NAMALWA (cell line): ENCODE measurements around the gene CDC14B.
"Not testable (repeated sequence)": the region's sequence is repeated elsewhere in the genome, so short reads cannot be mapped to it uniquely, and the experiment has no call there.

Experiments
- DNase-seq: peaks from one replicate; pipeline ENCODE4 v3.0.0-alpha.2; 2015; ENCODE audit warnings: low spot score

The CDC14B gene

DNA sequence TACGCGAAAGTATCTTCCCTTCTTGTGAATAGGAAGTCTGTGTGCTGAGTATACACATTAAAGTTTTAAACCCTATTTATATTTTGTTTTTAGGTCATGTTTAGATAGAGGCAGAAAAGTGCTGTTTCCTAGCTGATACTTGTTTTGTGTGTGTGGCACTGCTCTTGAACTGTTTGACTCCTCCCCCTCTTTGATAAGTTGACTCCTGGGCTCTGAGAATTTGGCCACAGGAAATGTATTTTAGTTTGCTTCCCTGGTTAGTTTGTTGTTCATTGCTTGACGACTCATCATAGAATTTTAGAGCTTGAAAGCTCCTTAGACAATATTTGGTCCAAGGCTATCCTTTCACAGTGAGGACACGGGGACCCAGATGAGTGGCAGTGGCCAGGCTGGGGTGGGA, 2.0 kb upstream of the CDC14B start:
- DNase-seq, result no peak

DNA sequence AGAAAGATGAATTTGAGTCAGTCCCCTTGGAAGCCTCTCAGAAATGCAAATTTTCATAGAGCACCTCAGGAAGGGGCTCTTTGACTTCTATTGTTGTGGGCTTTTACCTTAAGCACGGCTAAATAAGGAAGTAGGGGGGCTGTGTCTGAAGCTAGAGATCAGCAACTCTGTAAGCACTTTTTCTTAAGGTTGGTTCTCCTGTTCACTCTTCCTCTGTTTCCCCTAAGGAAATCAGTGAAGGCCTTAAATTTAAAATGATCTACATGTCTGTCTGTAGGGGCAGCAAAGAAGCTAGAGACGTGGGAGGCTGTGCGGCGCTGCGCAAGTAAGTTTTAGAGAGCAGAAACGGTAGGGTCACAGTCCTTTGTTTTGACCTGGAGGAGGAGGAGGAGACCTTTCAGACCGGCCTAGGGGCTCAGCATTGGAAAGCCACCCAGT, 1.2 kb upstream of the CDC14B start:
- DNase-seq, result no peak

DNA sequence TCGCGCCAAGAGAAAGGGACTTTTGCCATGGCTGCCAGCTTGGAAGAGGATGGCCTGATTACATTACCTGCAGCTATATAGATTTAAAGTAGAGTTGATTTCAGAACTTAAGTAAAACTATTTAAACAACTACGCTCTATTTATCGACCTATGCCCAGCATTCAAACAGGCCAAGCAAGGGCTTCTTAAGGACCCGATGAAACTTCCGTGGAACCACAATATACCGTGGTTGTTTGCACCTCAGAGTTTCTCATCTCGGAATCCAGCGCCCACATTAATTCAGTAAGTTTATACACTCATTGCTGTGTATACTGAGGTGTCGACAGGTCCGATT, 505 bp upstream of the CDC14B start:
- DNase-seq, result no peak

DNA sequence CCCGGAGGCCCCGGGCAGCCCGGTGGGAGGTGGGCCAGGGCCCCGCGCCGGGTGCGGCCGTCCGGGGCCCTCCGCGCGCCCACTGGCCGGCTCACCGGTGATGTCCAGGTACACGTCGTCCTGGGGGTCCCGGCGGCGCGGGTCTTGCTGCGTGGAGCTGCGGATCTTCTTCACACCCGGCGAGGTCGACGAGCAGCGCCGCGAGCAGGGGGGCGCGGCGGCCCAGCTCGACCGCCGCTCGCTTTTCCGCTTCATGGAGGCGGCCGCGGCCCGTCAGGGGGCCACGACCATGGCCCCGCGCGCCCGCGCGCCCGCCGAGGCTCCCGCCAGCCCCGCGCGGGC, 548 bp downstream of the CDC14B start:
- DNase-seq, result no peak

DNA sequence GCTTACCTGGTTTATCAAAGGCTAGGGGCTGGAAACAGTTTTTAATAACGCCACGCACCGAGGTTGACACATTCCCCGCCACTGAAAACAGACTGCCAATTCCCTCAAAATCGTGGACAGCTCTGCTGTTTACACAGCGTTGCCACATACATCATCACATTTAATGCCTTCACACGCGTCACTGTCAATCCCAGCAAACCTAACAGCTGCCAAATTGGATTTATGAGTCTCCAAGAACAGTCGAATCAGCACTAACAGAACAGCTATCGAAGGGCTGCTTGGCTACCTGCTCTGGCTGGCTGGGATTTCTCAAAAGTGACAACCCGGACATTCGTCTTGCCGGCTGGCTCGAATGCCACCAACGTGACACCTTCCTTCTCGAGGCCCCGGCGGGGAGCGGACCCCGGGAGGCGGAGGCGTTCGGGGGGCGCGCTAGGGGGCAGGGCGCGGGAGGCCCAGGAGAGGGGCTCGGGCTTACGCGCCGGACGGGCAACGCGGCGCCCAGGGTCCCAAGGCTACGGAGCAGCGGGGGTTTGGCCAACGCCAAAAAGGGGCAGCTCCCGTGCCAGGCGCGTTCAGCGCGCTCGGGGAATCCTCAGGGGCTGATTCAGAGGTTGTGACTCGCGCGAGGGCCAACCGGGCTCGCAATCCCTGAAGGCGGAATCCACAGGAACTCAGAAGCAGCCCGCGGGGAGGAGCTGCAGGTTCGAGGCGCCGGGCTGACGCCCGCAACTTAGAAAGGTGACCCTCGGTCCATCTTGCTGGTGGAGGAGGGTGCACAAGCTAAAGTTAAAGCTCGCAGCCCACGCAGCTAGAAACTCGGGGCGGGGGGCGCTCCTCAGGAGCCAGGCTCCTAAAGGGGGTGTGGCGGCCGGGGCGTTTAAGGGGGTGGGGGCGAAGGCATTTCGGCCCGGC, 1.2 kb downstream of the CDC14B start:
- no peak for DNase-seq

DNA sequence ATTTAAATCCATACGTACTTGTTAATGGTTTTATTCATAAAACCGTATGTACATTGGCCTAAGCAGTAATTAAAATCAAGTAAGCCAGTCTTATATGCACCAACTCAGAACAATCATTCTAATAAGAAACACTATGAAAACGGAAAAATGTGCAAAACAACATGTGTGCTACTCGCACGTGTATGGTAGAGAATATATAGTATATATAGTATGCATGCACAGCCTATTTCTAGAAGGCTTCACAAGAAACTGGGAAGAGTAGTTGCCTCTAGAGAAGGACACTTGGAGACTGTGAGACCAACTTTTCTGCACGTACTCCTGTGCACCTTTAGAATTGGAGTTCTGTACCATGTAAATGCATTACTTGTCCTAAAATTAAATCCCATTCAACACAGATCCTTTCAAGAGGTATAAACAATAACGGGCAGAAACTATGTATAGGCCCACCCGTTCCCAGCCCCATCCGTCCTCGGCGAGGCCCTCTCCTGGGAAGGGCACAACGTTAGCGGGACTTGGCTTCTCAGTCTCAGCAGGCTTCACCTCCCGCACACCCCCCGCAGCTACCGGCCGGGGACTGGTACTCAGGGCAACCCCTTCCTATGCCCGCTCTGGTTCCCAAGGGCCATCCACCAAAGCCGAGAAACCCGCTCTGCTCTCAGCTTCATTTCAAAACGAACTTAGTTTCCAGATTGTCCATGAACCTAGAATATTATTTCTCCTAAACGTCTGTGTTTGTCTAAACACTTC, 2.0 kb downstream of the CDC14B start:
- no peak for DNase-seq

DNA sequence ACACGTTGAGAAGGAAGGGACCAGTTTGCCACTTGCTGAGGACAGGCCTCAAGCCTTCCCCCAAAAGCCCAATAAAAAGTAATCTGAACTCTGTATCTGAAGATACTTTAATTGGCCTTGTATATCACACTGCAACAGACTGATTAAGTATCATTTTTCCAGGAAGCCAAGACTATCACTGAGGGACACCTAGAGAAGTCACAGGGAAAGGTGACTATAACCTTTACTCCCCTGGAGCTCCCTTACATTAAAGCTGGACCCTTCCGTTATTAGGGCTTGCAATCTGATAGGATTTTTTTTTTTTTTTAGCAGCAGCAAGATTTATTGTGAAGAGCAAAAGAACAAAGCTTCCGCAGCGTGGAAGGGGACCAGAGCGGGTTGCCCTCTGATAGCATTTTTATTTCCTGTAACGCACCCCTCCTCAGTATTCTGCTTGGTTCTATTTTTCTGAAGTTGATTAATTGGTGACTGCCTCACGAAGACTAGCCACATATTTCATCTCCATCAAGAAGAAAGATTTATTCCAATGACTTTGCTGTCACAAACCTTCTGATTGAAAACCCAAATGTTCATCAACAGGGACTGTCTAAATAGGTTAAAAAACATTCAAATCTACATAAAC, 2.7 kb downstream of the CDC14B start:
- DNase-seq, result no peak

DNA sequence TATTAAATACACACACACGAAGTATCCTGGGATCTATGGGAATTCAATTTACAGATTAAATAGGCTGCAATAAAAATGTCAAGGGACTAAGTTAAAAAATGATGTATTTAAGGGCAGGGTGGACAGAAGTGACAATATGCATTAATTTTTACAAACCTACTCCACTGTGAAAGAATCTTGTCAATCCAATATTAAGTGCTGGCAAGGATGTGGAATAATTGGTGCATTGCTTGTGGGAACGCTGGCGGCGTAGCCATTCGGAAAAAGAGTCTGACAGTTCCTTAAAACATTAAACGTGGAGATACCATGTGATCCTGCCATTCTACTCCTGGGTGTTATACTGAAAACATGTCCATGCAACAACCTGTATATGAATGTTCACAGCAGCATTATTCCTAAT, 4.2 kb downstream of the CDC14B start:
- no peak for DNase-seq

DNA sequence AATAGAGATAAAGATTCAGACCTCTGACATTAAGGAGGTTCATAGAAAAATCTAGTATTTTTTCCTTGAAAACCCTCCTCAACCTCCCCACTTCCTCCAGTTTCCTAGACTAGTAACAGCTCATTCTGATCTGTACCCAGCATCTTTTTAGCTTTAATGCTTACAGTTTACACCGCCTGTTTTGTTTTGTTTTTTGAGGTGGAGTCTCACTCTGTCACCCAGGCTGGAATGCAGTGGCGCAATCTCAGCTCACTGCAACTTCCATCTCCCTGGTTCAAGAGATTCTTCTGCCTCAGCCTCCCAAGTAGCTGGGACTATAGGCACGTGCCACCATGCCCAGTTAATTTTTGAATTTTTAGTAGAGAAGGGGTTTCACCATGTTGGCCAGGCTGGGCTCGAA, 5.0 kb downstream of the CDC14B start:
- DNase-seq, result not testable (repeated sequence)

DNA sequence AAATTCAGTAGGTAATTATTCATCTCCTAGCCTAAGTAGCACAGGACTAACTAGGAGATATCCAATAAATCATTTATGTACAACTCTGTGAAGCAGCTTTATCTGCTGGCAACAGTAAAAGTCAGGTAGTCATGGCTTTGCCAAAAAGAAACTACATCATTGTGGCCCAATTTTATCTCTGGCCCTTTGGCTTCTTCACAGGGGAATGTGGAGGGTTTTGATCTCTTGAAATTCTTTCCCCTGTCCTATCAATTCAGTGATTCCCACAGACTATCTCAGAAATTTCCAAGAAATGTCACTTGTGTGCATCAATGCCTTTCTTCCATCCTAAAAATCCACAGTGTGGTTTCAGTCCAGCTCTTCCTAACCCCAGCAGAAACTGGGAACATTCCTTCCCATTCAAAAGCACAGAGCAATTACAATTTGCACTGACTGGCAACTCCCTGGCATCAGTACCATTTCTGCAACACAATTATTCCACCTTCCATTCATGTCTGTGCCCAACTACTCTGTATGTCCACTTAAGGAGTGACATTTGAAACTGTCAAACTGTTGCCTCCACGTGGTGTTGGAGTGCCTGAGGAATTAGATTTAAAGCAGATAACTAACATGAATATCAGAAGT, 6.6 kb downstream of the CDC14B start:
- no peak for DNase-seq

DNA sequence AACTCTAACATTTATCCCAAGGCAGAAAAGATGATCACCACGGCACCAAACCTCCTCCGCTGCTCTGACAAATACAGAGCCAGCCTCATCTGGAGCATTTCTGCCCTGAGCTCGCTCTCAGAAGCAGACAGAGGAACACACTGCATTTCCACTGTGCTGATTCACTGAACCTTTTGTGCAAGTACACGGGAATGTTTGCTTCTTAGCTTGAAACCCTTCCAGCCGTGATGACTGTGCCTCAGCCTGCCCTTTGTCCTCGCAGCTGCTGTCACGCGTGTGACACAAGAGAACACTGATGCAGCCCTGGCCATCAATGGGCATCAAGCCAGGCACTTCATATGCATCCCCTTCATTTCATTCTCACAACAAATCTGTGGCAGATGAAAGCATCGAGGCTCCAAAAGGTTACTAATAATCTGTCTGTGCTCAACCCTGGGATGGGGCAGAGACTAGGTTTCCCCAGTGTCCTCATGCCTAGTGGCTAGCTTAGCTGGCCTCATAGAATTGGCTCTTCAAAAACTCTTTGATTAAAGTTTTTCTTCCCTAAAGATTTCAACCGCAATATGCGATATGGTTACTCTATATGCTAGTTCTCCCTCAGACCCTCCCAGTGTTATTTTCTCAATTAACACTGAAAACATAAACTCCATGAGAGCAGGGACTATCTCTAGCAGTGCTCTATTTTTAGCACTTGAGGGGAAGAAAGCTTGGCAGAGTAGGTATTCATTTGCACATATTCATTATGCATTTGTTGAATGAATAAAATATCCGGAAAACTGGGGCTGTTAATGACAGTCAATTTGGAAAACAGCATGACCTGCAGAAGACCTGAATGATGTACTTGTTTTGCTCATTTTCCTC, 7.3 kb downstream of the CDC14B start:
- DNase-seq, result no peak

DNA sequence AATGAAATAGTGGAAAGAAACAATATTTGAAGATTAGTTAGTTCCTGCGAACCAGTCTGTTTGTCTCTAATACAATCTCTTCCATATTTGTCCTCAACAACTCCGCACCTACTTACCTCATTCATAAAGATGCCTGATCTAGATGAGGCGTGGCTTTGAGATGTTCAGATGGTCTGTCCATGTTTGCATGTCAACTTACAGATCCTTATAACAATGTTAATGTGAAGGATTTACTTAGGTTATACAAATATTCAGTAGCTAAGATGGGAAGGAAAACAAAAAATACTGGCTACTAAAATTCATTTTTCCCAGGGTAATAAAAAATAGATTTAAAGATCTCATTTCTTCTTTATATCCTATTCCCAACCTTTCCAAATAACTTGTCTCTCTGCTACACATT, 8.3 kb downstream of the CDC14B start:
- no peak for DNase-seq

DNA sequence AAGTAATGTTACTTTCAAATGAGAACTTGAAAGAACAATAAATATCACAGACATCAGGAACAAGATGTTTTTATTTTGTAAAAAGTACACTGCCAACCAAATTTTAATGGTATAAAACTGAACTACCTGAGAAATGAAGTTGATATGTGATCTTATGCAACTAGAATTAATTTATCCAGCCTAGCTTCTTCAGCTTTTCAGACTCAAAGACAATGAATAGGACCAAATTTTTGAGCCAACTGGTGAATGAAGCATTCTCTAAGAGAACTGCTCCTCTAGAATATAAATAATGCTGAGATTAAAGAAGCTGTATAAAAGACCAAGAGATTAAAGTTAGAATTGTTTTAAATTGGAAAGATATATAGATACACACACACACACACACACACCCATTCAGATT, 9.9 kb downstream of the CDC14B start:
- no peak for DNase-seq

DNA sequence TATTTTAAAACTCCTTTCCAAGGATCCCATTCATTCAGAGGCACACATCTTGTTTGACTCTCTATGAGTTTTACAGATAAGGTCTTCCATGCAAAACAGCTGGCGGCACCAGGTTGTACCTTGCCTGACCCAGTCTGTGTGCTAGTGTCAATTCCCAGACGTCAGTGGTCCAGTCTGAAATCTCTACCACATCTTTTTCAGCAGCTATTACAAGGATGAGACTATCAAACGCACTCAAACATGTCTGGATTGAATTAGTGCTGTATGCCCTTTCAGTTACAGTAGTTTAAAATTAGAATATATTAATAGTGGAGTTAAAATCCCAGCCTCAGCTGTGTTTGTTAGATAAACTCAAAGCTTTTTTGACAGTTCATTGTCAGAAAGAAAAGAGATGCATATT, 11.7 kb downstream of the CDC14B start:
- no peak for DNase-seq

DNA sequence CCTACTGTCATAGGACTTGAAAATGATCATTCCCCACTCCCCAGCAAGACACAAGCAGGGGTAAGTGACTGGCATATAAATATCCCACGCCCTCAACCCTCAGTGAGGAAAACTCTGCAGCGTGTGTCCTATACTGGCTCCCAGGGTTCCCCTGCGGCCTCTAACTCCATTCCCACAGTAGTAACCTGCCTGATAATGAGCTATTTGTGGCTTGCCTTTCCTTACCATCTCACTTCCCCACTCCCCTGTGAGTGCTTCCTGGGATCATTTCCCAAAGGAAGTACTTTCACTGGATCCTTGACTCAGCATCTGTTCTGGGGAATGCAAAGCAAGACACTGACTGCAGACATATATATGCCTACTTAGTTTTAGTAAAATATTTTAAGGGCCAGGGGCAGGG, 14.3 kb downstream of the CDC14B start:
- DNase-seq, result no peak

DNA sequence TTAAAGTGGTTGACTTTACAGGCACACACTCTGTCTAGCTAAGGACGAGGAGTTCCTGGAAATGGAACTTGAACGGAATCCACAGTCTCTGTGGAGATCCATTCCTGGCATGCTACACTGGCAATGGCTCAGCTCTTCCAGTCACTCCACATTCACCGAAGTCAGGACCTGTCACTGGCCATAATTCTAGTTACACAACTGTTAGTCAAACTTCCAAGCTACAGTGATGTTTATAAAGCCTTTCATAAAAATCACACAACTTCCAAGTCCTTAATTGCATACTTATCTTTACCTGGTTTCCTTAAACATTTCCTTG, 15.7 kb downstream of the CDC14B start:
- DNase-seq, result no peak

DNA sequence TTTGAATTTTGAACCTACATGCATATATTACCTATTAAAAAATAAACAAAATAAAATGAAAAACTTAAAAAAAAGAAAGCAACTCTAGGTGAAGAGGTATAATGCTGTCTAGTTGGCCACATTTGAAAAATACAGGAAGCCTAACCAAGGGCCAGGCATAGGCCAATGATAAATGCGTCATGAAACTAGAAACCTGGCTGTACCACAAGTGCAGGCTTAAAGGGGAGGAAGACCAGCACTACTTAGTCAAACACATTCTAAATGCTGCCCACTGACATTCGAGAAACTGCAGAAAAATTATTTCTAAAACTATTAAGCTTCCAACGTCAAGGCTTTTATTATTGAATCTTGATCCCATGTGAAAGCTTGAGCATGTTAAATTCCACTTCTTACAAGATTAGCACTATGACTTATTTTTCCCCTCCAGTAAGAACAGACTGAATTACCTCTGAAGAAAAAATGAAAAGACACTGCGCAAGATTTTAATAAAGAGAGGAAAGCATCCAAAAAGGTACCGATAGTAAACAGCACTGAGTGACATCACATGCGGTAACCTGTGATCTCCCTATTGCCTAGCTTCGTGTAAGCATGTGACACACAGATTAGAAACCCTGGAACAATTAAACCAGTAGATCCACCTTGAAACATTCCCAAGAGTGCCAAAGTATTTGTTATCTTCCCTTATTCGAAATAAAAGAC, 16.2 kb downstream of the CDC14B start:
- no peak for DNase-seq

DNA sequence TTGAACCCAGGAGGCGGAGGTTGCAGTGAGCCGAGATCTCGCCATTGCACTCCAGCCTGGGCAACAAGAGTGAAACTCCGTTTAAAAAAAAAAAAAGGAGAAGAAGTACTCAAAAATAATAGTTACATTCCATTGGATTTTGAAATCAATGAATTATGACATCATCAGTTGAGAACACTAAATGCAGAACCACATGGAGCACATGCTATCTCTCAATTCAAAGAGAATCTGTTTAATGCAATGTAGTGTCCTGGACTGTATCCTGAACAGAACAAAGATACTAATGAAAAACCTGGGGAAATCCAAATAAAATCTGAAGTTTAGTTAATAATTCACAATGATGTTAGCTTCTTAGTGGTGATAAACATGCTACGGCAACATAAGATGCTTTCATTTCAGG, 20.3 kb downstream of the CDC14B start:
- DNase-seq, result no peak

DNA sequence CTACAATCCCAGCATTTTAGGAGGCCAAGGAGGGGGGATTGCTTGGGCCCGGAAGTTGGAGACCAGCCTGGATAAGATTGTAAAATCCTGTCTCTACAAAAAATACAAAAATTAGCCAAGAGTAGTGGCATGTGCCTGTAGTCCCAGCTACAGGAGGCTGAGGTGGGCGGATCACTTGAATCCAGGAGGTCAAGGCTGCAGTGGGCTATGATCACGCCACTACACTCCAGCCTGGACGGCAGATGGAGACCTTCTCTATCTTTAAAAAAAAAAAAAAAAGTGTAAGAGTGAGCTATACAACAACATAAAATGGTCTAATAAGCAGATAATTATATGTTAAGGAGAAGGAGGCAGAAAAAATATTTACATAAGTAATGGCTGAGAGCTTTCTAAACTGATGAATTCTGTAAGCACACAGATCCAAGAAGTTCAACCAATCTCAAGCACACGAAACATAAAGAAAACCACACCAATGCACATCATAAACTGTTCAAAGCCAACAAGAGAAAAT, 23.0 kb downstream of the CDC14B start:
- no peak for DNase-seq

DNA sequence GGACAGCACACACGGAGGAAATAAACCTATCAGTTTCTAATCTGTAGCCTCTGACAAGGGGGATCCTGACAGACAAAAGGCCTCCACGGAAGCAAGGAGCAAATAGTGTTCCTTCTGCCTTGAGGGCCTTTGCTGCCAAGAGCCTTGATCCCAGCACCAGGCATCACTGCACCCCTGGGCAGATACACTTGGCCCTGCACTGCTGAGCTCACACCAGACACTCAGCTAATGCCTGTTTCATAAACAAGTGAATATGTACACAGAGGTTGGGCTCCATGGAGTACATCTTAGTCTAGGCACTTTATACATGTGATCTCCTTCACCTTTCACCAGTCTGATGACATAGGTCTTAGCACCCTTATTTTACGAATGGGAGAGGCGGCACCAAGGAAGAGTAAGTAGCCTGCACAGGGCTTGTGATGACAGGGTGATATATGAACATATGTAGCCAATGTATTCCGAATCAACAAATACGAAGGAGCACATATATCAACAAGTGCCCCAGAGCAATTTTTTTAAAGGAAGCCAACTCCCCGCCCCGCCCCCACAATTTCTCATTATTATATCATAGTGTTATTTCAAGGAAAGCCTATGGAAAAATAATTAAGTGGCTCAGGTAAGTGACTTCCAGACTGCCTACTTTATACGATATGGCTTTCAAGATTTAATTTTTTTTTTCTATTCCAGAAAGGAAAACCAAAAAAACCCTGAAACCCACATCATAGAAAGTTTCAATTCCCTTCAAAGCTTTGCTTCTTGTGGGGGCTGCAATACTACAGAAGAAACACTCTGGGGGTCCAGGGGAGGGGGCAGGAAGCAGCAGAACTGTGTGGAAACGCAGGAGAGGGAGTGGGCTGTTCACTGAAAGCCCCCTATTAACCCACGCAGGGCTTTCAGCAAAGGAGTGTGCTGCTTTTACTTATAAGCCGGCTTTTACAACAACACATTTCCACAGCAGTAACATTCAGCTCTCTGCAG, 32.0 kb downstream of the CDC14B start:
- DNase-seq, result no peak
